ENCODE data around the gene GLRB. TPM values are rescaled to one million over a fixed set of nuclear protein-coding genes. Genes with fewer than 3 reads are reported as not detected.
"Not testable (repeated sequence)": the region's sequence is repeated elsewhere in the genome, so short reads cannot be mapped to it uniquely, and the experiment has no call there.

The GLRB gene
- total RNA-seq, 4 donors from 2014 or later = 1.6 to 5.8 (median 2.7) TPM

GRCh38 chr4:157048248-157048647 is 27.7 kb upstream of the GLRB start:
- H3K9me3 ChIP-seq = no peaks in the 10 kb centered on the region
- no peaks in the 10 kb centered on the region for H3K36me3 ChIP-seq
- TF ChIP-seq EP300 (IDR thresholded peaks at IDR 0.05) (no peak), POLR2AphosphoS5 (IDR thresholded peaks at IDR 0.05) (peak; percentile 37)
- H3K4me1 ChIP-seq = no peaks in the 10 kb centered on the region
- no peaks in the 10 kb centered on the region for H3K27me3 ChIP-seq
- H3K27ac ChIP-seq = peak overlapping the region in 1 of 4 donors; percentile 29
- no peak overlapping the region for H3K4me3 ChIP-seq
- WGBS, 2 donors (ENCODE audit: low coverage in 1 of 2) = 19 to 33% methylated on average over 2 of the region's 2 CpGs
- ATAC-seq = peak; percentile 84

GRCh38 chr4:157050561-157050960 is 25.4 kb upstream of the GLRB start:
- Histone ChIP-seq H3K27me3 (no peaks in the 10 kb centered on the region), H3K9me3 (no peaks in the 10 kb centered on the region), H3K36me3 (no peaks in the 10 kb centered on the region), H3K4me3 (no peak overlapping the region), H3K27ac (no peak overlapping the region), H3K4me1 (no peaks in the 10 kb centered on the region)
- no peak for TF ChIP-seq EP300 (IDR thresholded peaks at IDR 0.05)
- no peak for TF ChIP-seq CTCF (IDR thresholded peaks at IDR 0.05)
- TF ChIP-seq POLR2AphosphoS5 (IDR thresholded peaks at IDR 0.05) = no peak
- TF ChIP-seq POLR2A (IDR thresholded peaks at IDR 0.05) = no peak
- no peak for ATAC-seq
- WGBS, 2 donors (ENCODE audit: low coverage in 1 of 2) = 97 to 100% methylated on average over 2 to 4 of the region's 4 CpGs

- WGBS, 2 donors (ENCODE audit: low coverage in 1 of 2) = 94 to 100% methylated on average over 3 of the region's 11 CpGs
- Histone ChIP-seq H3K36me3 (no peaks in the 10 kb centered on the region), H3K4me3 (no peak overlapping the region), H3K4me1 (no peaks in the 10 kb centered on the region), H3K9me3 (no peaks in the 10 kb centered on the region), H3K27ac (no peak overlapping the region), H3K27me3 (no peaks in the 10 kb centered on the region)
- no peak for TF ChIP-seq POLR2AphosphoS5 (IDR thresholded peaks at IDR 0.05)
- TF ChIP-seq EP300 (IDR thresholded peaks at IDR 0.05) = no peak
- no peak for TF ChIP-seq POLR2A (IDR thresholded peaks at IDR 0.05)
- TF ChIP-seq CTCF (IDR thresholded peaks at IDR 0.05) = no peak
- no peak for ATAC-seq
Measured at GRCh38 chr4:157052429-157053040, 23.4 kb upstream of the GLRB start.

DNA sequence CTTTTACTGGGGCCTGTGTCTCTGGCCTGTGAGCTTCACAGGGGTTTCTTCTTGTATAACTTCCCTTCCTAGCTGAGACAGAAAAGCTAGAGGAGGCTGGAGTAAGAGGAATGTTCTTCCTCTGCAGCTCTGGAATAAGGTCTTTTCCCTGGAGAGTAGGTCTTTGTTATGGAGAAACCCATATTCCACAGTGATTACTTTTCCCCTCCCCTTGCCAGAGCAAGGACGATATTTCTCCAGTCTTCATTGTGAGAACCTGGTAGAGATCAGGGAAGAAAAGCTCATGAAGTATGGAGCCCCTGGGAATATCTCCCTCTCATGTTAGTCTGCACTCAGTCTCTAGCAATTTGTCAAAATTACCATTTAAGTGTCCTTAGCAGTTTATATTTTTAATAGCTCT is 18.7 kb upstream of the GLRB start:
- no peak for ATAC-seq
- Histone ChIP-seq H3K27me3 (no peaks in the 10 kb centered on the region), H3K4me1 (no peaks in the 10 kb centered on the region), H3K27ac (no peak overlapping the region), H3K36me3 (no peaks in the 10 kb centered on the region), H3K9me3 (no peaks in the 10 kb centered on the region), H3K4me3 (no peak overlapping the region)
- TF ChIP-seq POLR2A (IDR thresholded peaks at IDR 0.05) = no peak
- no peak for TF ChIP-seq POLR2AphosphoS5 (IDR thresholded peaks at IDR 0.05)
- no peak for TF ChIP-seq EP300 (IDR thresholded peaks at IDR 0.05)
- TF ChIP-seq CTCF (IDR thresholded peaks at IDR 0.05) = no peak
- WGBS, 2 donors (ENCODE audit: low coverage in 1 of 2) = 0 to 60% methylated on average over 1 of the region's 1 CpG

GRCh38 chr4:157058899-157059298 is 17.1 kb upstream of the GLRB start:
- not testable (repeated sequence) for H3K9me3 ChIP-seq, H3K27me3 ChIP-seq, H3K4me1 ChIP-seq, H3K4me3 ChIP-seq, H3K36me3 ChIP-seq, ATAC-seq, H3K27ac ChIP-seq
- 96 to 98% methylated on average over 5 of the region's 5 CpGs for WGBS, 2 donors (ENCODE audit: low coverage in 1 of 2)

DNA sequence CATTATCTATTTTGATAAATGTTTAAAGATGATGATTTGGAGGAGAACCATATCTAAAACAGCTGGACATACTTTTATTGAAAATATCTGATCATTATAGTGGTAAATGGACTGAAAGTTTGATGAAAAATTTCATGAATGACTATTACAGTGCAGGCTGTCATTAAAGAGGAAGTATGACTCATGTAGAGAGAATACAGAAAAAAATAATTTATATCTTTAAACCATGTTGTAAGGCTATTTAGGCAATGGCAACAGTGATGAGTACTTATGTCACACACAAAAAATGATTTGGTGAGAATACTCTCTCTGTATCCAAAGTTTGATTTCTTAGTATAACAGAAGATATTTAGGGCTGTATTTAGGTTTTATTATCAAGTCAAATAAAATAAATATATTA is 3.9 kb upstream of the GLRB start:
- ATAC-seq = no peak
- H3K36me3 ChIP-seq = no peaks in the 10 kb centered on the region
- TF ChIP-seq EP300 (IDR thresholded peaks at IDR 0.05) (no peak), POLR2A (IDR thresholded peaks at IDR 0.05) (no peak), CTCF (IDR thresholded peaks at IDR 0.05) (no peak), POLR2AphosphoS5 (IDR thresholded peaks at IDR 0.05) (no peak)
- H3K4me1 ChIP-seq = peaks cover 0 to 12% (median 3%) of the 10 kb centered on the region in 3 donors
- H3K4me3 ChIP-seq = no peak overlapping the region
- H3K9me3 ChIP-seq = no peaks in the 10 kb centered on the region
- no peak overlapping the region for H3K27ac ChIP-seq
- peaks cover 5% of the 10 kb centered on the region for H3K27me3 ChIP-seq

Measured in gastroesophageal sphincter (tissue), 4 donors.